Hematopoietic multipotent progenitor cell (in vitro differentiated cells): ENCODE data around the gene TMEM144. TPM values are rescaled to one million over a fixed set of nuclear protein-coding genes. Genes with fewer than 3 reads are reported as not detected.
A peak's percentile ranks its signal among the peaks of the same experiment; 100 is the strongest.
"Not testable (repeated sequence)": the region's sequence is repeated elsewhere in the genome, so short reads cannot be mapped to it uniquely, and the experiment has no call there.

ENCODE experiments used
- DNase-seq, 3 donors: peaks; one replicate each; pipeline ENCODE4 v3.0.0-alpha.2; 2011 to 2015; ENCODE audit warnings: low read depth in 2 of 3, low spot score in 2 of 3
- total RNA-seq: library from RNA; depleted of rRNA; stranded (reverse); fragments of >200 nt; gene quantifications from one replicate; pipeline ENCODE4 v1.2.3, GENCODE V29; 2012

The TMEM144 gene
- total RNA-seq, 1 donor = 9.2 TPM

- DNase-seq = no peak
Measured at GRCh38 chr4:158229768-158230167, 19.5 kb downstream of the TMEM144 start.

- DNase-seq = no peak
Measured at GRCh38 chr4:158234671-158235070, 24.4 kb downstream of the TMEM144 start.

- no peak for DNase-seq
Measured at GRCh38 chr4:158236304-158237030, 26.2 kb downstream of the TMEM144 start.

GRCh38 chr4:158238575-158238974 lies 28.3 kb downstream of the TMEM144 start:
- no peak for DNase-seq

- no peak for DNase-seq
Measured at GRCh38 chr4:158239196-158239595, 28.9 kb downstream of the TMEM144 start.

- no peak for DNase-seq
Measured at GRCh38 chr4:158243071-158243470, 32.8 kb downstream of the TMEM144 start.

- DNase-seq = no peak
Measured at GRCh38 chr4:158250321-158250720, 40.0 kb downstream of the TMEM144 start.

GRCh38 chr4:158253350-158253980 lies 43.2 kb downstream of the TMEM144 start:
- peak; percentile 3 to 89 (median 71) for DNase-seq

- peak in 2 of 3 donors; percentile 35 to 68 for DNase-seq
Measured at GRCh38 chr4:158254292-158254691, 44.0 kb downstream of the TMEM144 start.

- peak in 2 of 3 donors; percentile 50 to 72 for DNase-seq
Measured at GRCh38 chr4:158255727-158256324, 45.5 kb downstream of the TMEM144 start.

GRCh38 chr4:158259955-158260575 lies 49.8 kb downstream of the TMEM144 start:
- DNase-seq = peak in 2 of 3 donors; percentile 37 to 76

- no peak for DNase-seq
Measured at GRCh38 chr4:158261480-158261879, 51.2 kb downstream of the TMEM144 start.

- DNase-seq = no peak
Measured at GRCh38 chr4:158268553-158268952, 58.3 kb downstream of the TMEM144 start.

- no peak for DNase-seq
Measured at GRCh38 chr4:158274636-158275035, 64.3 kb downstream of the TMEM144 start.

- no peak for DNase-seq
Measured at GRCh38 chr4:158277558-158277957, 67.3 kb downstream of the TMEM144 start.

- not testable (repeated sequence) for DNase-seq
Measured at GRCh38 chr4:158279052-158279451, 68.8 kb downstream of the TMEM144 start.

GRCh38 chr4:158280856-158281255 lies 70.6 kb downstream of the TMEM144 start:
- DNase-seq = no peak

GRCh38 chr4:158282252-158282651 lies 72.0 kb downstream of the TMEM144 start:
- DNase-seq = no peak

GRCh38 chr4:158285429-158286216 lies 75.3 kb downstream of the TMEM144 start:
- no peak for DNase-seq

- DNase-seq = no peak
Measured at GRCh38 chr4:158290912-158291311, 80.6 kb downstream of the TMEM144 start.
